Astrocyte of the spinal cord (primary cell): ENCODE data around the gene SPI1.
"Not testable (repeated sequence)": the region's sequence is repeated elsewhere in the genome, so short reads cannot be mapped to it uniquely, and the experiment has no call there.

Experiments used
- DNase-seq: peaks from one replicate; pipeline ENCODE4 v3.0.0; 2011; ENCODE audit warnings: low read depth, low spot score
- H3K4me3 ChIP-seq: 2 replicates; pipeline ENCODE4 v1.5.1; 2011; ENCODE audit warnings: low read depth, mild to moderate bottlenecking, low read length, moderate library complexity
- in situ Hi-C: cut with HindIII; loops from 2 replicates; pipeline ENCODE4 v1.10.0; 2017; ENCODE audit warnings: low sequenced_read_pairs
- TF ChIP-seq, protein P1 (sequence below): IDR thresholded peaks from 2 replicates; pipeline ENCODE4 v1.5.1; 2012; ENCODE audit warnings: low read depth, mild to moderate bottlenecking, low read length, inconsistent platforms

The SPI1 gene

GRCh38 chr11:47318166-47318565, 60.2 kb downstream of the SPI1 start:
- no peak overlapping the region for H3K4me3 ChIP-seq
- DNase-seq = no peak
- in situ Hi-C loops = no loop called here
- TF ChIP-seq, protein P1, sequence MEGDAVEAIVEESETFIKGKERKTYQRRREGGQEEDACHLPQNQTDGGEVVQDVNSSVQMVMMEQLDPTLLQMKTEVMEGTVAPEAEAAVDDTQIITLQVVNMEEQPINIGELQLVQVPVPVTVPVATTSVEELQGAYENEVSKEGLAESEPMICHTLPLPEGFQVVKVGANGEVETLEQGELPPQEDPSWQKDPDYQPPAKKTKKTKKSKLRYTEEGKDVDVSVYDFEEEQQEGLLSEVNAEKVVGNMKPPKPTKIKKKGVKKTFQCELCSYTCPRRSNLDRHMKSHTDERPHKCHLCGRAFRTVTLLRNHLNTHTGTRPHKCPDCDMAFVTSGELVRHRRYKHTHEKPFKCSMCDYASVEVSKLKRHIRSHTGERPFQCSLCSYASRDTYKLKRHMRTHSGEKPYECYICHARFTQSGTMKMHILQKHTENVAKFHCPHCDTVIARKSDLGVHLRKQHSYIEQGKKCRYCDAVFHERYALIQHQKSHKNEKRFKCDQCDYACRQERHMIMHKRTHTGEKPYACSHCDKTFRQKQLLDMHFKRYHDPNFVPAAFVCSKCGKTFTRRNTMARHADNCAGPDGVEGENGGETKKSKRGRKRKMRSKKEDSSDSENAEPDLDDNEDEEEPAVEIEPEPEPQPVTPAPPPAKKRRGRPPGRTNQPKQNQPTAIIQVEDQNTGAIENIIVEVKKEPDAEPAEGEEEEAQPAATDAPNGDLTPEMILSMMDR = no peak

- TF ChIP-seq, protein P1 = no peak
- in situ Hi-C loops = no loop called here
- no peak overlapping the region for H3K4me3 ChIP-seq
- DNase-seq = no peak
These were observed 61.1 kb downstream of the SPI1 start for GRCh38 chr11:47317064-47317828.

- DNase-seq, in situ Hi-C loops, H3K4me3 ChIP-seq: not testable (repeated sequence)
These were observed 61.8 kb downstream of the SPI1 start for GRCh38 chr11:47316501-47316900.

DNA sequence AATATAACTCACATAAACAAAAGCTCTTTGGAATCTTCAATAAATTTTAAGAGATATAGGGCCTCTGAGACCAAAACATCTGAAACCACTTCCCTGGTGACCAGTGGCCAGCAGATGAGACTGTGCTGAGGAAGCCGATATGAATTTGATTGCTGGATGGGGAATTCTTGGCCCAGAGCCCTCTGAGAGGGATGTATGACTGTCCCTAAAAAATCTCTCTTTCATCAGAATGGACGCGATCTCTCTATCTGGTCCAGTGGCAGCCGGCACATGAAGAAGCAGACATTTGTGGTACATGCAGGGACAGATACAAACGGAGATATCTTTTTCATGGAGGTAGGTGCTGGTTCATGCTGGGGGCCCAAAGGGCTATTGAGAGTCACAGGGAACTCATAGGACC, 63.4 kb downstream of the SPI1 start:
- H3K4me3 ChIP-seq = no peak overlapping the region
- in situ Hi-C loops = no loop called here
- TF ChIP-seq, protein P1 = no peak
- DNase-seq = no peak

- H3K4me3 ChIP-seq = no peak overlapping the region
- TF ChIP-seq, protein P1 = no peak
- in situ Hi-C loops = no loop called here
- no peak for DNase-seq
These were observed 70.1 kb downstream of the SPI1 start for GRCh38 chr11:47308050-47308823.

DNA sequence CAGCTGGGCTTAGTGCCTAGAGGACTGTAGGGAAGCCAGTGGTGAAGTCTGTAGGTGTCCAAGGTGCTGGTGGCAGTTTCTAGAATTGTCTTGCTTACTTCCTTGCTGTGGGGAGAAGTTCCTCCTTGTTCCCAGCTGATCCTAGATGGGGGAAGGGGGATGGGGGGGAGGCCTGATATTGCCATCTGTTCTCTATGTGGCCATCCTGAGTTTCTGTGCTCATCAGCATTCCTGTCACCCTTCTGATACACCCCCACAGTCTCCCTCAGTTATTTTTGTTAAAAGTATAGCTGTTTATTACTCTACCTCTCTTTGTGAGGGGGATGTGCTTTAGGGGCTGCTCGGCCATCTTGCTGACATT, 71.9 kb downstream of the SPI1 start:
- no peak for DNase-seq
- TF ChIP-seq, protein P1 = no peak
- H3K4me3 ChIP-seq = no peak overlapping the region
- in situ Hi-C loops = no loop called here
